Measurements from ENCODE around the gene COPB1.
"Not testable (repeated sequence)": the region's sequence is repeated elsewhere in the genome, so short reads cannot be mapped to it uniquely, and the experiment has no call there.

Gene COPB1, protein sequence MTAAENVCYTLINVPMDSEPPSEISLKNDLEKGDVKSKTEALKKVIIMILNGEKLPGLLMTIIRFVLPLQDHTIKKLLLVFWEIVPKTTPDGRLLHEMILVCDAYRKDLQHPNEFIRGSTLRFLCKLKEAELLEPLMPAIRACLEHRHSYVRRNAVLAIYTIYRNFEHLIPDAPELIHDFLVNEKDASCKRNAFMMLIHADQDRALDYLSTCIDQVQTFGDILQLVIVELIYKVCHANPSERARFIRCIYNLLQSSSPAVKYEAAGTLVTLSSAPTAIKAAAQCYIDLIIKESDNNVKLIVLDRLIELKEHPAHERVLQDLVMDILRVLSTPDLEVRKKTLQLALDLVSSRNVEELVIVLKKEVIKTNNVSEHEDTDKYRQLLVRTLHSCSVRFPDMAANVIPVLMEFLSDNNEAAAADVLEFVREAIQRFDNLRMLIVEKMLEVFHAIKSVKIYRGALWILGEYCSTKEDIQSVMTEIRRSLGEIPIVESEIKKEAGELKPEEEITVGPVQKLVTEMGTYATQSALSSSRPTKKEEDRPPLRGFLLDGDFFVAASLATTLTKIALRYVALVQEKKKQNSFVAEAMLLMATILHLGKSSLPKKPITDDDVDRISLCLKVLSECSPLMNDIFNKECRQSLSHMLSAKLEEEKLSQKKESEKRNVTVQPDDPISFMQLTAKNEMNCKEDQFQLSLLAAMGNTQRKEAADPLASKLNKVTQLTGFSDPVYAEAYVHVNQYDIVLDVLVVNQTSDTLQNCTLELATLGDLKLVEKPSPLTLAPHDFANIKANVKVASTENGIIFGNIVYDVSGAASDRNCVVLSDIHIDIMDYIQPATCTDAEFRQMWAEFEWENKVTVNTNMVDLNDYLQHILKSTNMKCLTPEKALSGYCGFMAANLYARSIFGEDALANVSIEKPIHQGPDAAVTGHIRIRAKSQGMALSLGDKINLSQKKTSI

DNA sequence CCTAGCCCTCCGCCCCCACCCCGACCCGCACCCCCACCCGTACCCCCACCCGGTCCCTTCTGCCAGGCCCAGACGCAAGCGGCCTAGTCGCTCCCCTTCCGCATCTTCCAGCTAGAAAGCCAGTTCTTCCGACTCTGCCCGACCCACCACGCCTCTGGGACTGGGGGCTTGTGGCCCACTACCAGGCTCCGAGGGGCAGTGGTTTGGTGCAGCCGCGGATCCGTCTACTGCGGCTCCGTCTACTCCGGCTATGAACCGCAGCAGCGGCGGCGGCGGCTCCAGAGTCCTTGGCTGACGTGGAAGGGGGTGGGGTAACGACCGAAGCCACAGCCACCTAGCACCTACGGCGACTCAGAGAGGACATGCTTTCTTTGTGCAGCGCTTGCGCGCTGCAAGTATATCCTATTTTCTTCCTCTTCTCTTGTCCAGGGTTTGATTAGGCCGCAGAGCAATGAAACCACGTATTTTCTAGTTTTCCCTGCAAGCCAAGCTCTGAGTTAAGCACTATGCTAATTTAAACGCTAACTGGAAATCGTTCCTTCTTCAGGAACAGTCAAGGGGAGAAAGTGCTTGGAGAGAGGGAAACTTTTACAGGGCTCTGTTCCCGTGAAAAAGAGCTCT is at the start of gene COPB1:
Gene COPB1, minus strand, starts transcription at position 252 of the 621 bp plus-strand sequence. CDS start 883 bp downstream, outside the sequence.
- DNase-seq = peak; percentile 87

DNA sequence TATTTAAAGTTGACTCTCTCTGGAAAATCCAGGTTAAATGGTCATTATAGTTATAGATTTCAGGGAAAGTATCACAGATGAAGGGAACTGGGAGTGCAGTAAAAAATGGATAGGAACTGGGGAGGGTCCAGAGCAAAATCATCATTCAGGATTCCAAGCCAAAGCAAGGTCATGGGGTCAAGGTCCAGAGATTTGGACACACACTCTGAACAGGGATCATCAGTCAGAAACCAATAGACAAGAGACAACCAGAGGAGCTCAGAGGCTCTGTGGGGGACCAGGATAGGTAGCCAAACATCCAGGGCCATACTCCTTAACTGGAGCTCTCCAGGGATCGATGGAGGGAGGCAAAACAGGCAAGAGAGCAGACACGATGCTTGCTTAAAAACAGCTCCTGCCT is 47.8 kb upstream of the COPB1 start:
- no peak for DNase-seq

- DNase-seq = no peak
Observed at GRCh38 chr11:14546672-14547071, 47.1 kb upstream of the COPB1 start.

GRCh38 chr11:14544611-14545010 is 45.0 kb upstream of the COPB1 start:
- DNase-seq = no peak

DNA sequence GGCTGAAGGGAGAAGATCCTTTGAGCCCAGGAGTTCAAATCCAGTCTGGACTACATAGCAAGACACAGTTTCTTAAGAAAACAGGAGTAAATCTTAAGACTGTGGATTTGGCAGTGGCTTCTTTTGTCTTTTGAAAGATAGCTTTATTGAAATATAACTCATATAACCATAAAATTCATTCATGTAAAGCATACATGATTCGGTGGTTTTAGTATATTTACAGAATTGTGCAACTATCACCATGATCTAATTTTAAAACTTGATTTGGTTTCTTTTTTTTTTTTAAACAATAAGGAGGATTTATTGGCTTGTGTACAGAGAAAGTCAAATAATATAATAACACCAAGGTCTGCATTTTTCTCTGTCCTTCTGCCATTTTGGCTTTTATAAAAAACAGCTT is 43.6 kb upstream of the COPB1 start:
- no peak for DNase-seq

DNA sequence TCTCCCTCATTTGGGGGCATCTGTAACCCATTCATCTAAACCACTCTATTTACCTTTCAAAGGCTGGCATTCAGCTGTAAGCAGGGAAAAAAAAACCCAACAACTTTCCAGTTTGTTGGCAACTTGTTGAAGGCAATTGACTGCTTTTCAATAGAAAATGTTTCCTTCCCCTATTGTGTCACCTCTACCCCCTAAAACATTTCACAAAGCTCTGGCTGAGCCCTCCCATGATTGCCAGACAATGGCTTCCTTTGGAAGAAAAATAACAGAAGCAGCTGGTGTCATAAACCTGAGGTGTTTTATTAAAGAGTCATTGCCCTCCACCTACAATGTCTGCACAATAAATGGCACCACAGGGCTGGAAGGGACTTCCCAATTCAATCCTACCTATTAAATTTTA is 42.7 kb upstream of the COPB1 start:
- peak; percentile 93 for DNase-seq

DNA sequence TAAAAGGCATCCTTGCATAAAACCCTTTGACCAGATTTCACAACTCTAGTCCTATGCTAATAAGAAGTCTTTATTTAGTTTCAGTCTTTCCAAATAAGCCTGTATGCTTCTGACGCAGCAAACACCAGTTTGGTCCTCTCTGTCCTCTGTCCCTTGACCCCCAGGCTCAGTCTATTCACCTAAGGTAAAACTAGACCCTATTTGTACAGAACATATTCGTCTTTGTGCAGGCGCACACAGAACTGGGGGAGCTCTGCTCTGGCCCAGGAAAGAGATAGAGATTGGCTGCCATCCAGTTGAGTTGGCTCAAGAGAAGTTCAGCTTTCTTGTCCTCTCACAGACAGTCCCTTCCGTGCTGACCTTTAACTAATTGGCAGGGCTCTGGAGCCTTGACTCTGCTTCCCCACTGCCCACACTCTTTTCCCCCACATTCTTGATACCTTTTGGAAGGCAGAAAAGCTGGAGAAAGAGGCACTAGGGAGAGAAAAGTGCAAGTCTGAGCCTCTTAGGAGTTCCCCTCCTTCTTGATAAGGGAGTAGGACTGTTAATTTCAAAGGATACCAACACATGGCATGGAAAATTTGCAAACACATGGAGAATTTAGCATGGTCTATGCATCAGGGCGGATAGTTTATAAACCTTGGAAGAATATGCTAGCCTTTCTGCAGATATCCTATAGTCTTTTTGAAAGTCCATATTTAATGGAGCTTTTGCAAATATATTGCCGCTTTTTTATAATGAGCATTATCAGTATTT is 41.8 kb upstream of the COPB1 start:
- no peak for DNase-seq

GRCh38 chr11:14539982-14540421 is 40.4 kb upstream of the COPB1 start:
- DNase-seq = no peak

GRCh38 chr11:14538926-14539554 is 39.4 kb upstream of the COPB1 start:
- no peak for DNase-seq

DNA sequence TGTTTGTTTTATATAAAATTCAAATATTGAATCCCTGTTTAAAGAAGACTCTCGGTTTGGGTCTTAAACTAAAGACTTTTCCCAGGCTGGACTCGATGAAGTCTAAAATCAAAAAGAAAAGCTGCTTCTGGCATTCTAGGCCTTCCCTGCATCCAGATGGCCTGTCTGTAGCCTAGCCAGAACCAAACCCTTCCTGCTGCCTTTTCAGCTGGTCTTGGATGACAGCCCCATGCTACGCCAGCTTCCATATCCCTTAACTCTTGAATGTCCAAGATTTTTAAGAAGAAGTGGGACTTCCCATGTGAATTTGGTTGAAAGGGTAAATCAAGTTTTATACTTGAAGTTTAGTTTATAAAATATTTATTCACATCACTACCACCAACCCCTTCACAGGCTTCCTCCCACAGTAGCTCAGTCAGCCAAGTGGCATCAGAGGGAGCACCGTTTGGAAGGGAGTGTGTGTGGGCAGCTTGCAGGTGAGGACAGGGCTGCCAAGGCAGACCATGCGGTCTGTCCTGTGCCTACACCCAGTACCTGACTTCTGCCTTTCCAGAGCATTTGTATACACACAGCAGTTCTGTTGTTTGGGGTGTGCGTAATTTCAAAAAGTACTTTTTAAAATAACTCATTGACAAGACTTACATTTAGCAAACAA is 38.8 kb upstream of the COPB1 start:
- no peak for DNase-seq

DNA sequence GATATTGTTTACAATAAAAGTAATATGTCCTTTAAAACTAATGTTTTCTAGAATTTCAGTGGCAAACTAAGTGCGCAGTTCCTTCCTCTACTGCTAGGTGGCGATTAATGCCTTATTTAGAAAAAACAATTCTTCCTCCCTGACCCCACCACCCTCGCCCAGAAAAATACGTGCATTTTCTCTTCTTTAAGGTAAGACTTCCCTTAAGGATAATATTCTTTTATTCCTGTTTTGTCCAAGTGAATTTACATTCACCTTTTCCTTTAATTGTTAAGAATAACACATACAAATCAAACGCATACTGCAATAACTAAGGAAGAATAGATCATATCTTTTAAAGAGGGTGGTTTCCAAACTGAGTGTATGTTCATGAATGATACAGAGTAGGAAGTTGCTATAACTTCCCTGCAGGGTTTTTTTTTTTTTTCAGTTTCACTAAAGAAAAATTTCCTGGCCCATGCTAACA is 37.6 kb upstream of the COPB1 start:
- peak; percentile 25 for DNase-seq

DNA sequence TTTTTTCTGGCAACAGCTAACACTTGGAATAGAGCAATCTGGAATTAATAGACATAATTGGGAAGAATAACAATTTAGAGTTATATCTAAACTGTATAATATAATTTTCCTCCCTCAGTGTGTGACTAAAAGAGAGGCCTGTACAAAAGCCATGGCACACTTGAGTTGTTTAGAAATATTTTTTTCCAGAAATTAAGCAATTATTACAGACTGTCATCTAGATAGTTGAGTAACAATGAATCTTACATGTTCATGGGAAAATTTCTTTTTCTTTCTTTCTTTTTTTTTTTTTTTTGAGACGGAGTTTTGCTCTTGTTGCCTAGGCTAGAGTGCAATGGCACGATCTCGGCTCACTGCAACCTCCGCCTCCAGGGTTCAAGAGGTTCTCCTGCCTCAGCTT is 35.6 kb upstream of the COPB1 start:
- not testable (repeated sequence) for DNase-seq

GRCh38 chr11:14529951-14530350 is 30.3 kb upstream of the COPB1 start:
- no peak for DNase-seq

DNA sequence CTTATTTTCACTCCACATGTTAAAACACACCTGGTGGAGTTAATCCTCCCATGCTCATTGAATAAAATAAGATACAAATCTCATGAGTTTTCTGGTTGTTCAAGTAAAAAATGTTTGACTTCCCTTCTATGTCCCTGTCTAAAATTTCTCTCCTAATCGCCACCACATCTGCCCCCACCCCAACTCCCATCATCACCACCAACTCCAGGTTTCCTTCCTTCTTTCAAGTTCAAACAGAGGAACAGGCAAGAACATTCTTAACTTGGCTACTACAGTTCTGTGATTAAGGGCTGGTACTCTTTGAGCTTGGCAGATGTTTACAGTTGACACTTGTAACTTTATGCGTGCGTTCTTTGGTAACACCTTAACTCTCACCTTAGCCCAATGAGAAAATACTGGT is 29.7 kb upstream of the COPB1 start:
- no peak for DNase-seq

DNA sequence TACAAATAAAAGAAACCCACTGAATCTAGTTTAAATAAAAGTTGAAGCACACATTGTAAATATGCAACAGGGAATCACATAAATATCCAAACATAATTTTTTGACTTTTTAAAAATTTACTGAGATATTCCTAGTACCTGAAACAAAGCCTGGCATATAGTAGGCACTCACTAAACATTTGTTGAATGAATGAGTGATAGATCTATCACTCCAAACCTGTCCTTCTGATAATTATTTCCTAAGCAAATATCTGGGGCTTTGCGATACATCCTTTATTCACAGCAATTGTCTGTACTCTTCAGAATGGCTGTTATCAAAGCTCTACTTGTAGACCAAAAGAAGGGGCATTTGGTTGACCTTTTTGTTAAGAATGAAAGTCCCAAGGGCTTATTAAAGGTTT is 23.2 kb upstream of the COPB1 start:
- DNase-seq = no peak

- no peak for DNase-seq
Observed at GRCh38 chr11:14522245-14522644, 22.6 kb upstream of the COPB1 start.

GRCh38 chr11:14520747-14521151 is 21.1 kb upstream of the COPB1 start:
- no peak for DNase-seq

DNA sequence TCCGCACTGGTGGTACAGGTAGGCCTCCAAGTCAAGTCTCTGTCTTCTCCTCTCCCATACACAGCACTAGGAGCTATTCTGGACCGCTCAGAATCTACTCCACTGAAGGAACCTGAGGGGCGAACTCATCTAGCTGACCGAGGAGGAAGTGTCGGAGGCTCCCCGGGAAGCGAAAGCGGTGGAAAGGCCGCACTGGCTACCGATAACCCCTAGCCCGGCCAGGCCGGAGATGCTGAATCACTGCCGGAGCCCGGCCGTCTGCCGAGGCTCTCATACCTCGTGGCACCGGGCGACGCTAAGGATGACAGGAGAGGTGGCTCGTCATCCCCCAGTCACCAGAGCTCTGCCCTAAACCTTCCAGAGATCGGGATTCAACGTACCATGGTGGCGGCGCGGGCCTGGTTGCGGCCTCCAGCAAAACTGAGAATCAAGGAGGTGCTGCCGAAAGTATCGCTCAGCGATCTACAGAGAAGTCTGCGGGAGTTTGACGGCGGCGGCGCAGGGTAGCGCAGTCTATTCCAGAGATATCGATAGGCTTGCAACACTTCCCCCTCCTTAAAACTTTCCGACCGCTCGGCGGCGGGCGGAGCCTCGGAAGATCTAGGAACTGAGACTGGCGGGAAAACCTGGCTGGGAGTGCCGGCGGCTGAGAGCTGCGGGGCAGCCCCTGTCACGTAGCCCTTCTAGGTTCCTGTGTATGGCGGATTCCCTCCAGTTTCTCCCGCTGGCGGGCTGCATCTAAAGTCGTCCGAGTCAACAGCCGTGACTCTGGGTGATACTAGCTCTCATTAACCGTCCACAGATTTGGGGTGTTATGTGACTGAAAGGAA is 20.5 kb upstream of the COPB1 start, which contains the start of gene PSMA1:
Gene PSMA1, minus strand, starts transcription at position 470 of the 830 bp plus-strand sequence. Its CDS starts 87 bp downstream, at position 383.
- peak; percentile 96 for DNase-seq

DNA sequence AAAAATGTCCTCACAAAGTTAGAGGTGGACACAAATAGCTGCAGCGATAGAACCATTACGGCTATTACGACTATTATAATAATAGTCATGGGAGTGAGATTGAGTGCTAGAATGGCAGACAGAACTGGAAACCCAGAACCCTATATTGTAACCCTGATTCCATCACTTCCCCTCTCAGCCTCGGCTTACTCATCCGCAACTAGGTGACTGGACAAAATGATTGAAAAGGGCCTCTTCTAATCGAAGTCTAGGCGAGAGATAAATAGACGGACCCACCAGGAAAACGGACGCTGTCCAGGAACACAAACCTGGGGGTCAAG is 19.9 kb upstream of the COPB1 start:
- DNase-seq = no peak

- DNase-seq = no peak
Observed at GRCh38 chr11:14518820-14519219, 19.2 kb upstream of the COPB1 start.
